KOPT-K1 (cell line): ENCODE measurements around the gene CNOT4.

Source experiments
- H3K27ac ChIP-seq: fragments of 200-600 bp; sonication (generic); 2 replicates; pipeline ENCODE4 v1.5.1; 2016; ENCODE audit warnings: antibody characterized with exemption, mild to moderate bottlenecking, low read depth, low read length; ENCODE audit not compliant: poor library complexity, severe bottlenecking
- H3K36me3 ChIP-seq: fragments of 200-600 bp; sonication (generic); 2 replicates; pipeline ENCODE4 v1.5.1; 2017; ENCODE audit warnings: antibody characterized with exemption, mild to moderate bottlenecking, low read length, moderate library complexity; ENCODE audit not compliant: insufficient read depth
- H3K9me3 ChIP-seq: fragments of 200-600 bp; sonication (generic); 2 replicates; pipeline ENCODE4 v1.5.1; 2017; ENCODE audit warnings: antibody characterized with exemption, low read length, mild to moderate bottlenecking; ENCODE audit not compliant: insufficient read depth, poor library complexity, severe bottlenecking

Gene CNOT4

DNA sequence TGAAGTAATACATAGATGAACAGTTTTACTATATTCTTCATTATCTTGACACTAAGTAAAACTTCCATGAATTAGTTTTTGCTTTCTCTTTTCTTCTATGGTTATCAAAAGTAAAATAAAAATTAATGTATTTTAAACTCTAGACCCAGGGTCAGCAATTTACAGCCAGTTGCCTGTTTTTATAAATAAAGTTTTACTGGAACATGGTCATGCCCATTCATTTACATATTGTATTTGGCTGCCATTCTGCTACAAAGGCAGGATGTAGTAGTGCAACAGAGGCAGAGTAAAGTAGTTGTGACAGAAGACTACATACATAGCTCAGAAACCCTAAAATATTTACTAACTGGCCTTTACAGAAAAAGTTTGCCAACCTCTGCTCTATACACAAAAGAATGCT lies 98.8 kb downstream of the CNOT4 start:
- Histone ChIP-seq H3K9me3 (no peaks in the 10 kb centered on the region), H3K36me3 (peaks cover 35% of the 10 kb centered on the region), H3K27ac (no peak overlapping the region)

GRCh38 chr7:135410543-135410942 lies 99.4 kb downstream of the CNOT4 start:
- Histone ChIP-seq H3K36me3 (peaks cover 35% of the 10 kb centered on the region), H3K9me3 (no peaks in the 10 kb centered on the region), H3K27ac (no peak overlapping the region)

GRCh38 chr7:135409845-135410542 lies 99.9 kb downstream of the CNOT4 start:
- peaks cover 35% of the 10 kb centered on the region for H3K36me3 ChIP-seq
- H3K9me3 ChIP-seq: no peaks in the 10 kb centered on the region
- no peak overlapping the region for H3K27ac ChIP-seq

DNA sequence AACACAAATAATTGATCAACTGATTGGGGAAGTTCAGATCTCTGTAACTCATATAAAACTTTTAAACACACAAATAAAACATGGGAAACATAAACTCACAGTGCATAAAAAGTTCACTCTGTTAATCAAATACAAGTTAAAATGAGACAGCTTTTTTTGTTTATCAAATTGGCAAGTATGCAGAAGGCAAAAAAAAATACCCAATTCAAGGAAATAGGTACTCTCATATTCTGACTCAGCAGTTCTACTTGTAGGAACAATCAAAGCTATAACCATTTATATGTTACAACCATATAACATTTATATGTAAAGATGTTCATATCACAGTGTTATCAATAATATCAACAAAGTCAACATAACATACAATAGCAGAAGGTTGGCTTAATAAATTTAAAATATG lies 102.0 kb downstream of the CNOT4 start:
- H3K9me3 ChIP-seq: no peaks in the 10 kb centered on the region
- H3K27ac ChIP-seq: no peak overlapping the region
- H3K36me3 ChIP-seq: peaks cover 27% of the 10 kb centered on the region

- Histone ChIP-seq H3K27ac (no peak overlapping the region), H3K9me3 (no peaks in the 10 kb centered on the region), H3K36me3 (peaks cover 20% of the 10 kb centered on the region)
These were observed 103.0 kb downstream of the CNOT4 start for GRCh38 chr7:135406918-135407317.

- Histone ChIP-seq H3K9me3 (no peaks in the 10 kb centered on the region), H3K27ac (no peak overlapping the region), H3K36me3 (peaks cover 20% of the 10 kb centered on the region)
These were observed 103.9 kb downstream of the CNOT4 start for GRCh38 chr7:135405969-135406368.

DNA sequence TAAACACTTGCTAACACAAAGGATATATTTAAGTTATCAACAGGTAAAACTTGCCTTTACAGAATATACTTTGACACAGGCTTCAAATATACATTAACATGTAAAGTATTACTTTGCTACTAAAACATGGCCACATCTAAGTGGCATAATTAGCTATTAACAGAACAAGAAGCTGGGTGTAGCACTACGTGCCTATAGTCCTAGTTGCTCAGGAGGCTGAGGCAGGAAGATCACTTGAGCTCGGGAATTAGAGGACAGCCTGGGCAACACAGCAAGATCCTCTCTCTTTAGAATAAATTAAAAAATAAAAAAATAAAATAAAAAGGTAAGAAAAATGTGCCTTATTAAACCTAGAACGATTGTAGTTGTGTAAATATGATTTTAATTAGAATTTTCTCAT lies 106.6 kb downstream of the CNOT4 start:
- H3K27ac ChIP-seq: no peak overlapping the region
- peaks cover 9% of the 10 kb centered on the region for H3K36me3 ChIP-seq
- H3K9me3 ChIP-seq: no peaks in the 10 kb centered on the region

GRCh38 chr7:135397689-135398088 lies 112.2 kb downstream of the CNOT4 start:
- Histone ChIP-seq H3K36me3 (peaks cover 27% of the 10 kb centered on the region), H3K27ac (no peak overlapping the region), H3K9me3 (no peaks in the 10 kb centered on the region)

DNA sequence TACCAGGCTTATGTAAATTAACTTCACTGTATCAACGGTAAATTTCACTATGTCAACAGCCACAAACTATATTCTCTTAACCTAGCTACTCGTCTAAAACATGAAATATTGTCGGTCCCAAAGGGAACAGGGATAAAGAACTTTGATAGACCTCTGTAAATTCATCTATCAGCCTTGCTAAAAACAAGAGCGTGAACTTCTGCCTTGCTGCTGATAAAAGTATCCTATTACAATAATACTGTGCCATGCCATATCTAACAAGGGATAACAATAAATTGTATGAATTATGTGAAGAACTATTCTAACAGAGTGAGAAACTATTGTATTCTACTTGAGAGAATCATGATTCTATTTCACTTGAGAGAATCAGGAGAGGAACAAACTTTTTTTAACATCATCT lies 117.2 kb downstream of the CNOT4 start:
- no peaks in the 10 kb centered on the region for H3K9me3 ChIP-seq
- H3K36me3 ChIP-seq: peaks cover 59% of the 10 kb centered on the region
- H3K27ac ChIP-seq: no peak overlapping the region

GRCh38 chr7:135391514-135391913 lies 118.4 kb downstream of the CNOT4 start:
- H3K27ac ChIP-seq: no peak overlapping the region
- no peaks in the 10 kb centered on the region for H3K9me3 ChIP-seq
- peaks cover 69% of the 10 kb centered on the region for H3K36me3 ChIP-seq

- Histone ChIP-seq H3K36me3 (peaks cover 69% of the 10 kb centered on the region), H3K9me3 (no peaks in the 10 kb centered on the region), H3K27ac (no peak overlapping the region)
These were observed 119.1 kb downstream of the CNOT4 start for GRCh38 chr7:135390829-135391228.

DNA sequence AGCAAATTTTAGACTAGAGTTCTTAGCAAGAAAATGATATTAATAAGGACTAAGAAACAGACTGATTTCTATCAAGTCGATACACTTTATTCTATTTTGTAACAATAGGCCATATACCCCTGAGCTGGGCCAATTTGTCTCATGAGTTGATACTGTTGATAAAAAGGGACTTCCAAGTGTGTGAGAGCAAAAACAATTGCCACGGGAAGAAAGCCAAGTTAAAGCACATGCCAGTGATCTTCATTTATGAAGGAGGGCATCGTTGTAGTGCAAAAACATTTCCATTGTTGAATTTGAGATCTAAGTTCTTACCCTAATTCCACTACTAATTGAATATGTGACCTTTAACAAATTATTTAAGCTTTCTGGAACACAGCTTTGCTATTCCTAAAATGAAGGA lies 119.9 kb downstream of the CNOT4 start:
- Histone ChIP-seq H3K36me3 (peaks cover 61% of the 10 kb centered on the region), H3K9me3 (no peaks in the 10 kb centered on the region), H3K27ac (no peak overlapping the region)

- Histone ChIP-seq H3K9me3 (no peaks in the 10 kb centered on the region), H3K27ac (no peak overlapping the region), H3K36me3 (peaks cover 51% of the 10 kb centered on the region)
These were observed 121.3 kb downstream of the CNOT4 start for GRCh38 chr7:135388616-135389015.

DNA sequence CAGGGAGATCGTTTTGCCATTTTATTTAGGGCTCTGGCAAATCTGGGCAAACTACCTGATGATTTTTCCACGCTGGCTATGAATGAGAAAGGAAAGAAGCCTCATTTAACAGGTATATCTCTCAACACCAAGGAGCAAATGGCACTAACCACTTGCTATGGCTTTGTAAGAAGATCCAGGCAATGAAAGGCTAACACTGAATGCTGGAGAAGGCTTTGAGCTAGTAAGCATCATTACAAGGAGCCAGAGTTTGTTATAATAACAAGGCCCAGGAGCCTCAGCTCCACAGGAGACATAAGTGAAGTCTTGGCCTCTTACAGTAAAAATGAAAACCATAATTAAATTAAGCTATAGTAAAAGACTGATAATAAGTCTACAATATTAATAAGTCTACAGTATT lies 123.1 kb downstream of the CNOT4 start:
- no peaks in the 10 kb centered on the region for H3K9me3 ChIP-seq
- peaks cover 32% of the 10 kb centered on the region for H3K36me3 ChIP-seq
- H3K27ac ChIP-seq: no peak overlapping the region

- Histone ChIP-seq H3K9me3 (no peaks in the 10 kb centered on the region), H3K36me3 (peaks cover 32% of the 10 kb centered on the region), H3K27ac (no peak overlapping the region)
These were observed 123.7 kb downstream of the CNOT4 start for GRCh38 chr7:135386181-135386580.

DNA sequence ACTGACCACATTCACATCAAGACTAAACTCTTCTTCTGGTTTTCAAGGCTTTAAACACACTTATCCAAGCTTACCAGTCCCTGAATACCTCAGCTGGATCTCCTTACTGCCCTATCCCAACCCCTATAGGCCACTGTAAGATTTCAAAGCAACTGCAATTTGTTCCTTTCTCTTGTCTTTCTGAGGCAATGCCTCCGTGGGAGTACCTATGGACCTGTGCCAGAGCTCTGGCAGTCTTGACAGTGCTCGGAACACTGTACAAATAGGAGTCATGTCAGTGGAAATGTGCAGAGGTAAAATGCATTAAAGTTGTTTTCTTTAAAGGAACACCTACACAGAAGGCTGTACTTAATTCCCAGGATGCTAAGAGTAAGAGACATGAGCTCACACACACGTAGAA lies 124.7 kb downstream of the CNOT4 start:
- Histone ChIP-seq H3K36me3 (peaks cover 23% of the 10 kb centered on the region), H3K27ac (no peak overlapping the region), H3K9me3 (no peaks in the 10 kb centered on the region)
